ENCODE data around the gene VIPR2. TPM values are rescaled to one million over a fixed set of nuclear protein-coding genes. Genes with fewer than 3 reads are reported as not detected.

VIPR2 gene
- total RNA-seq, 1 experiment from 2014 or later: not detected

DNA sequence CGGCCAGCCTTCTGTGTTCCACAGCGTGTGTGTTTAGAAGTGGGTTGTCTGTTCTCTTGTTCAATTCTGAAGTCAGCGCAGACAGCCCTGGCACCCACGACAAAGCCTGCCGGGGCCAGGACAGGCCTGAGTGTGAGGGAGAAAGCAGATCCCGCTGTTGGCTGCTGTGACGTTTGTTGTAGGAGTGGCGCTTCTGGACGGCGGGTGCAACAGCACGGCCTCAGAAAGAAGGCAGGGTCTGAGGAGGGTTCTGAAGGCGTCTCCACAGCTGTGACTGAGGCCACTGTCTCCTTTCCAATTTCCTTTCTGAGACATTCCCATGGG lies 76.2 kb downstream of the VIPR2 start:
- POLR2A ChIA-PET (ENCODE audit: unreplicated experiment): no interaction called here
- Histone ChIP-seq H3K27ac (no peak overlapping the region), H3K79me2 (ENCODE audit: low read depth) (no peaks in the 10 kb centered on the region), H4K20me1 (ENCODE audit: insufficient read depth) (peaks cover 8% of the 10 kb centered on the region; the same call in 1 of the 2 replicates), H3K9me3 (ENCODE audit: insufficient read depth, low read depth) (no peaks in the 10 kb centered on the region), H3K9me2 (ENCODE audit: insufficient read depth) (no peaks in the 10 kb centered on the region), H3K4me1 (replicated peaks; ENCODE audit: insufficient read depth) (no peaks in the 10 kb centered on the region), H3K4me3 (no peak overlapping the region), H3K36me3 (ENCODE audit: low read depth) (no peaks in the 10 kb centered on the region), H3K4me2 (no peak overlapping the region), H3F3A (ENCODE audit: insufficient read depth, low read depth) (no peaks in the 10 kb centered on the region), H2AFZ (no peak overlapping the region), H3K27me3 (ENCODE audit: insufficient read depth, low read depth) (peaks cover 97% of the 10 kb centered on the region)
- intact Hi-C loops (cut with micrococcal nuclease; ENCODE audit: unreplicated experiment): no loop called here
- TF ChIP-seq EZH2 (IDR thresholded peaks at IDR 0.05; ENCODE audit: low read depth) (no peak), CTCF (conservative IDR thresholded peaks at IDR 0.05) (no peak)
- BruUV-seq (replicated peaks): no TSS peak
- CTCF ChIA-PET: no interaction called here
- no peak for DNase-seq

DNA sequence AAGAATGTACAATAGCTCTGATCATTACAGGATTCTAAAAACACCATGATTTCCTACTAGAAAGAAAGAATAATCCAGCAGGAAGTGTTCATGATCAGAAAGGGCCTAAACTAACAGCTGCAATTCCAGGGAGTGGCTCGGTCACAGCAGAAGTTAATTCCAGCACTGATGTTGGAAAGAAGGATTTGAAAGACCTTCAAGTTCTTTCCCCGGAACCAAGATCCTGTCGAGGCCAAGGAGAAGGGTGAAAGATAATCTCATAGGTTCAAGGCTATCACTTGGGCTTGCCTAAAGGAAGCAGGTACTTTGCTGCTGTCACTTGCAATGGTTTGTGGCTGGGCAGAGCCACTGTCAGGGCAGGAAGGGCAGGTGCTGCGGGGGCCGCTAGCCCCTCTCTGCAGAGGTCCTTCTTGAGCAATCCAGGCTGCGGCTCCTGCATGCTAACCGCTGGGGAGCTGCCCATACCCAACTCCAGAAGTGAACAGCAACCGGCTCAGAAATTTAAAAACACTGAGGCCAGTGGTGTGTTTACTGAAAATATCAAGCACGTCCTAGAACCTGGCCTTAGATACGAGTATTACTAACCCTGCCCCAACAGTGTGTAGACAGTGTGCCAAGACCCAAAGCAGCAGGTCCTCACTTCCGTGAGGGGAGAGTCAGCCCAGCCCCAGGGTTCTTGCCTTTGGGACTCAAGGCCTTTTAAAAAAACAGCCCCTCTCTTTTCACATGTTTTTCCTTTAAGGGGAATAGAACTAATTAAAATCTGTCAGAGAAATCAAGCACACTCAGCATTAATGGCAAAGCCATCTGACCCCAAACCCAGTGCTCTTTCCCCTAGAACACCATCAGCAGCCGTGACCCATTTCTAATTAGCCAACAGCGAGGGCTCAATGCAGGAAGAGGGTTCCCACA lies 76.8 kb downstream of the VIPR2 start:
- TF ChIP-seq EZH2 (IDR thresholded peaks at IDR 0.05; ENCODE audit: low read depth) (no peak), CTCF (conservative IDR thresholded peaks at IDR 0.05) (no peak)
- BruUV-seq (replicated peaks): no TSS peak

DNA sequence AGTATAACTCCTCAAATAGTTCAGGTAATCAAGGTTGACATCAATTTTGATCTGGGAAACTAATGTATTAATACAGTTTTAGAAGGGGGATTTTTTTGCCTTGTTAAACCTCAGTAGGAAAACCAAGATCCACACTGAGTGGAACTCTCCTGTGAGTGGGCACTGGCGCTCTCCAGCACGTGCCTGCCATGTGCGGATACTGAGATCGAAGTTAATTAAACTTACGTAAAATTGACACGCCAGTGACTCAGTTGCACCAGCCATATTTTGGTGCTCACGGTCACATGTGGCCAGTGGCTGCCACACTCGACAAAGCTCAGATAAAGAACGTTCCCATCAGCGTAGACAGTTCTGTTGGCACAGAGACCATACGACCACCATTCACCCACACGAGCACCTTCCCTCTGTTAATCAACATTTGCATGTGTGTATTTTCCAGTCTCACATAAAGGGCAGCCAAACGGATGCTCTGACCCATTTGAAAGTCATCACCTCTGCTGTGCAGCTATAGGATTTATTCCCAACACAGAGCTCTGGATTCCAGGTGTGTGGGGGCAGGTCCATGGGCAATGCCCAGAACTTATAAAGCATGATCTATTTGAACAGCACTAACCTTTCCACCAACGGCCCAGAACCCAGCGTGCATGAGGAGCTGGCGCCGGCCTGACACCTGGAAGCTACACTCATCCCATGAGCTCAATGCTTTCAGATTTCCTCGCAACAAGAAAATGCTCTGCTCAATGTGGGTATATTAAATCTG lies 77.7 kb downstream of the VIPR2 start:
- Histone ChIP-seq H2AFZ (no peak overlapping the region), H4K20me1 (ENCODE audit: insufficient read depth) (peaks cover 8% of the 10 kb centered on the region; the same call in 1 of the 2 replicates), H3K4me2 (no peak overlapping the region), H3K9me2 (ENCODE audit: insufficient read depth) (no peaks in the 10 kb centered on the region), H3K4me1 (replicated peaks; ENCODE audit: insufficient read depth) (no peaks in the 10 kb centered on the region), H3K4me3 (no peak overlapping the region), H3K79me2 (ENCODE audit: low read depth) (no peaks in the 10 kb centered on the region), H3F3A (ENCODE audit: insufficient read depth, low read depth) (no peaks in the 10 kb centered on the region), H3K27ac (no peak overlapping the region), H3K9me3 (ENCODE audit: insufficient read depth, low read depth) (no peaks in the 10 kb centered on the region), H3K27me3 (ENCODE audit: insufficient read depth, low read depth) (peaks cover 82% of the 10 kb centered on the region), H3K36me3 (ENCODE audit: low read depth) (no peaks in the 10 kb centered on the region)
- no peak for DNase-seq
- ChIA-PET CTCF (no interaction called here), POLR2A (ENCODE audit: unreplicated experiment) (interaction anchor here (0.6 kb wide), 1 partner anchor 264 kb away, joined by 3 read pairs; no protein-coding TSS in a partner anchor)
- intact Hi-C loops (cut with micrococcal nuclease; ENCODE audit: unreplicated experiment): no loop called here
- TF ChIP-seq EZH2 (IDR thresholded peaks at IDR 0.05; ENCODE audit: low read depth) (no peak), CTCF (conservative IDR thresholded peaks at IDR 0.05) (no peak)
- no TSS peak for BruUV-seq (replicated peaks)

More for the DNA sequence above, 76.8 kb downstream of the VIPR2 start:
- Histone ChIP-seq H3K4me2 (no peak overlapping the region), H3K9me2 (ENCODE audit: insufficient read depth) (no peaks in the 10 kb centered on the region), H3K27me3 (ENCODE audit: insufficient read depth, low read depth) (peaks cover 91% of the 10 kb centered on the region), H3K4me3 (no peak overlapping the region), H3K4me1 (replicated peaks; ENCODE audit: insufficient read depth) (no peaks in the 10 kb centered on the region), H4K20me1 (ENCODE audit: insufficient read depth) (peaks cover 8% of the 10 kb centered on the region; the same call in 1 of the 2 replicates), H3K36me3 (ENCODE audit: low read depth) (no peaks in the 10 kb centered on the region), H3K79me2 (ENCODE audit: low read depth) (no peaks in the 10 kb centered on the region), H3K9me3 (ENCODE audit: insufficient read depth, low read depth) (no peaks in the 10 kb centered on the region), H3K27ac (no peak overlapping the region), H2AFZ (no peak overlapping the region), H3F3A (ENCODE audit: insufficient read depth, low read depth) (no peaks in the 10 kb centered on the region)
- intact Hi-C loops (cut with micrococcal nuclease; ENCODE audit: unreplicated experiment): no loop called here
- no peak for DNase-seq
- CTCF ChIA-PET: no interaction called here
- POLR2A ChIA-PET (ENCODE audit: unreplicated experiment): interaction anchor here (0.6 kb wide), 1 partner anchor 263 kb away, joined by 3 read pairs; no protein-coding TSS in a partner anchor
